ENCODE results near the gene STK32C.

STK32C gene

DNA sequence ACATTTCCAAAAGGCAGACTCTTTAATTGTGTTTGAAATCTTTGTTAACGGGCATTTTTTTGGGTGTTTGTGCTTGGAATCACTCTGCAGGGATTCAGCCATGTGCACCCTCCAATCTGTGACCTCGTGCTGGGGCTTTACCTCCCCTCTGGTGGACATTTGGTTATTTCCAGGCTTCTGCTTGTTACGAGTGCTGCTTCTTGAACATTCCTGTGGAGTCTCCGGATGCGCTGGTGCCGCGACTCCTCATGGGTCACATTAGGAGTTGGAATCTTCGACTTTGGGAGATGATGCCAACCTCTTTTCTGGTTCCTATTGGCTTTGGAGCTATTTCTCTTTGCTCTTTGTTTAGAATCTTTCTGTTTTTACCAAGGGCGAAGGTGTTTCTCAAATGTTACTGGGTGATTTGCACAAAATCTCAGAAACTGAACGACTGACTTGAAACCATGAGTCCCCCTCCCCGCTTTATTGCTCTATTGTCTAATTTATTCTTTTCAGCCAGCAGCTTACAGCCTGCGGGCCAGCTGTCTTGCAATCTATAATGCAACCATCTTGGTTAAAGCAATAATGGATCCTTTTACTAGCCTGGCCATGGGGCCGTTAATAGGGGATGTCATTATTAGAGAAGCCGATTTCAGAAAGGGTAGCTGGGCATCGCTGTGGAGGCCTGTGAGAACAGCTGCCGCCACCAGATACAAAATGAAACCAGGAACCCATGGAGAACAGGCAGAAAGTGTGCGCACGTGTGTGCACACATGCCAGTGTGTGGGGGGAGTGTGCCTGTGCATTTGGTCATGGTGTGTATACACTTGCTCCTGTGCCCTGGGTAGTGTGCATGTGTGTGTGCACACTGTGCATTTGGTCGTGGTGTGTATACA lies 130.9 kb downstream of the STK32C start:
- no peak overlapping the region for H3K27ac ChIP-seq
- no peak for DNase-seq (ENCODE audit: low read depth, low spot score)

DNA sequence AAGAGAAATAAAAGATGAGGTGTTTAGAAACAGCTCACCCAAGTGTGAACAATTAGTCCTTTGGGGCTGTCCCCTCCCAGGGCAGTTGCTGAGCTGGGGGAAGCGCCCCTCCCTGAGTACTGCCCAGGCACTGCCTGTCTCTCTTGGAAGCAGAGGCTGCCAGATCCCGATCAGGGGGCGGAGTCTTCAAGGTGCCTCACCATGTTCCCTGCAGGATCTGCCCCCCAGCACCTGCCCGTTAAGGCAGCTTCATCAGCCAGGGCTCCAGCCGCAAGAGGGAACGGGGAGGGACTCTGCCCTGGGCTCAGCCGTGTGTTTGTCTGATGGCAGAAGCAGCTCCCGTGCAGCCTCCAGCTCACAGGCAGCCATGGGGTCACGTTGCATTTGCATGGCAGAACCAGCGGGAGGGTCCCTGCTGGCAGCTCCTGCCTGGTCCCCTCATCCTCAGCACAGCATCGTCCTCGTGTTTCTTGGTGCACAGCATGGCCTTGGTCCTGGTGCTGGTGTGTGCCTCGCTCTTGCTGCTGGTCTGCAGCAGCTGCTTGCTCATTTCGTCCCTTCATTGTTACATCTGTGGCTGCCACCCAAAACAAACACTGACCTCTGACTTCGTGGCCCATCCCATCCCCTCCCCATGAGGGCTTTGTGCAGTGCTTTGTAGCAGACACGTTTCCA lies 131.7 kb downstream of the STK32C start:
- DNase-seq (ENCODE audit: low read depth, low spot score): no peak

DNA sequence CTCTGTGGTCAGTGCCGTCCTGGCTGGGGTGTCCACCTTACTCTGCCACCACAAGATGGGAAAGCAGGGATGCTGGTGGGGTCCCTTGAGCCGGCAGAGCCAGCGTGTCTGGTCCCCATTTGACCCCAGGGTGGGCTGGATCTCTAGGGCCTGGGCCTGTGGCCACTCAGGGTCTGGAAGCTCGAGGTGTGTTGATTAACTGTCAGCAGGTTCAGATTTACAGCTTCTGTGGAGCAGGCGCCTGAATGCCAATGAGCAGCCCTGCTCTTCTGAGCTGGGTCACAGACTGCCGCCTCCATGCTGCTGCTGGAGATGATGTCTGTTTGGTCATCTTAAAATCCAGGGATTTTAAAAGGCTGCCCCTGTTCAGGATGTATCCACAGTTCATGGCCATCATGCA lies 132.3 kb downstream of the STK32C start:
- H3K27ac ChIP-seq: no peak overlapping the region
- no peak for DNase-seq (ENCODE audit: low read depth, low spot score)

More for the DNA sequence above, 131.7 kb downstream of the STK32C start:
- H3K27ac ChIP-seq: no peak overlapping the region

DNA sequence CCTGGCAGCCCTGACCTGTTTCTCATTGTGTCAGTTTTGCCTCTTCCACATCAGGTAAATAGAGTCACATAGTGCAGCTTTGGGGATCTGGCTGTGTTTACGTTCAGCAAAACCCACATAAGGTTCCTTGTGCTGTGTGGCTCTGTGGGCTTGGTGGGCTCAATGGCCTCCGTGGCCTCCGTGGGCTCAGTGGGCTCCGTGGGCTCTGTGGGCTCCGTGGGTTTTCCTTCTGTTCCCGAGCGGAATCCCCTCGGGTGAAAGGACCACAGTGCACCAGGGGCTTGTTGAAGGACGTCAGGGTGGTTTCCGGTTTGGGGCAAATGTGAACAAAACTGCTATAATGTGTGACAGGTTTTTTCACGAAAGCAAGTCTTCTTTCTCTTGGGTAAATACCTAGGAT lies 133.5 kb downstream of the STK32C start:
- H3K27ac ChIP-seq: no peak overlapping the region
- no peak for DNase-seq (ENCODE audit: low read depth, low spot score)

DNA sequence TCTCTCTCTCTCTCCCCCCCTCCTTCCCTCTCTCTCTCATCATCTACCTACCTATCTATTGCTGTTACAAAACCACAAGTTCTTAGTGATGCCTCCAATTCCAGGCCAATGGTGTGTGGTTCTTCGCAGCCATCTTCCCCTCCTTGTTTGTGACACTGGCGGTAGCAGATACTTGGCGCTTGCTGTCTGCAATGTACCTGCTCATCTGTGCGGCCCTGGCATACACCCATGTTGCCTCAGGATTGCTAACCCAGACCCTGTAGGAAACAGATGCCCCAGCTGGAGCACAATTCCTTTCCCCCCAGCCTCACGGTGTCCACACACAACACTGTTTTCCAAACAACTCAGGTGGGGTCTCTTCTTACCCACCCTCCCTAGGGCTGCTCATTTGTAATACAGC lies 134.6 kb downstream of the STK32C start:
- H3K27ac ChIP-seq: no peak overlapping the region
- no peak for DNase-seq (ENCODE audit: low read depth, low spot score)

DNA sequence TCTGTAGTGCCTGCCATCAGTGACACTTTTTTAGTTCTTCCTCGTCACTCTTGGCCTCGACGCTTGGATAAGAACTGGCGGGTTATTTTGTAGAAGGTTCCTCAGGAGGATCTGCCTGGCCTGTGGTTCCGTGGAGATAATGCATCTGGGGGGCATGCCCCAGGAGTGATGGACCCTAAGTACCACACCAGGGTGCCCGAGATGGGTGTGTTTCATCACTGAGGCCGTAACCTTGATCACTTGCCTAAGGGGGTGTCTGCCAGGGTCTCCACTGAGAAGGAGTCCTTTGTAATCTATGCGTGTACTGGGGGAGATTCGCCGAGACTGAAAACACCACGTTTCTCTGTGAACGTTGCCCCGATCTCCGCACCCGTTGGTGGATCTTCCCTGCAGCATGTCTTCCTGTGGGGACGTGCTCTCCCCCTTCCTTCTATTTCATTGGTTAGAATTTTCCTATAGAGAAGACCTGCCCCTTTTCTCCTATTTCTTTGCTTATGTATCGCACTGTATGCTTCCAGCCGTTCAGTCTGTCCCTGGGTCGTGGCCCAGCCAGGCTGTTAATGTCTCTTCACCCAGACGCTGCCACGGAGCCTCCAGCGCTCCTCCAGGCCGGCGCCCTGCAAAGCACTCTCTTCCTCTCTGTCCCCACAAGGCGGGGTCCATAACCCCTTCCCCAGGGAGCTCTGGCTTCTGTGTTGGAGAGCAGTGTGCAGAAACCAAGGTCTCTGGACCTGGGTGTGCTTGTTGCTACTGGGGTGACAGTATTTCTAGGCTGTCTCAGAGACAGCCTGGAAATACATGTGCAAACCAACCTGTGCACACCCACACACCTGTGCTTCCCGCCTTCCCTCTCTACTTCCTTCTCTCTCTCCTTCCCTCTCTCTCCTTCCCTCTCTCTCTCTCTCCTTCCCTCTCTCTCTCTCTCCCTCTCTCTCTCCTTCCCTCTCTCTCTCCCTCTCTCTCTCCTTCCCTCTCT lies 135.4 kb downstream of the STK32C start:
- no peak for DNase-seq (ENCODE audit: low read depth, low spot score)

DNA sequence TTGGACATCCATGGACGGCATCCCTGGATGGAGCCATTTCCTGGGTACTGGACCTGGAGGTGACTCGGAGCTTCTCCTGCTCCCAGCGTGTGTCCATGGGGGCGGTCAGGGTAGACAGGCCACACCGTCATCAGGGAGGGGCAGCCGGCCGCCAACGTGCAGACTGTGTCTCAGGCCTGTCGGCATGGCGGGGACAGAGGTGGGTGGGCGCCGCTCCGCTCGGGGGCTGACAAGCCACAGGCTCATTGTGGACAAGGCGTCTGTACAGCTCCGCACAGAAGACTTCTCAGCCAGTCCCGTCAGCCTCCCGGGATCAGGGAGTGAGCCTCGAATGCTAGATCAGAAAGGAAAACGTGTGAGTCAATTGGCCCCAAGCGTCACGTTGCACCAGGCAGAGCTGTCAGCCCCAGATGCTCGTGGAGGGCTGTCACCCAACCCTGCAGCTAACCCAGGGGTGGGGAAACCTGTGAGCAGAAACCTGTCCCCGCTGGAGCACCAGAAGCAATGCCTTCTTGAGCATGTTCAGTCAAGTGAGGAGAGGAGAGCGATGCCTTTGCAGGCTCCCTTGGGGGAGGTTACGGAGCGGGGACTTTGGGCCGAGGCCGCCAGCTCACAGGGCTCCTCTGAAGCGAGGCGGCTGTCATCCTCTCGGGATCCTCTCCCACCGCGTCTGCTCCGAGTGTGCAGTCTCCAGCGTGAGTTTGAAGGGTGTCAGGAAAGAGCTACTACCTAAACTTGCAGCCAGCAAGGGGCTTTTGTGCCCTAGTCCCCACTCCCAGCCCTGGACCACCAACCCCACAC lies 137.0 kb downstream of the STK32C start:
- H3K27ac ChIP-seq: no peak overlapping the region
- no peak for DNase-seq (ENCODE audit: low read depth, low spot score)

More for the DNA sequence above, 135.4 kb downstream of the STK32C start:
- H3K27ac ChIP-seq: no peak overlapping the region

DNA sequence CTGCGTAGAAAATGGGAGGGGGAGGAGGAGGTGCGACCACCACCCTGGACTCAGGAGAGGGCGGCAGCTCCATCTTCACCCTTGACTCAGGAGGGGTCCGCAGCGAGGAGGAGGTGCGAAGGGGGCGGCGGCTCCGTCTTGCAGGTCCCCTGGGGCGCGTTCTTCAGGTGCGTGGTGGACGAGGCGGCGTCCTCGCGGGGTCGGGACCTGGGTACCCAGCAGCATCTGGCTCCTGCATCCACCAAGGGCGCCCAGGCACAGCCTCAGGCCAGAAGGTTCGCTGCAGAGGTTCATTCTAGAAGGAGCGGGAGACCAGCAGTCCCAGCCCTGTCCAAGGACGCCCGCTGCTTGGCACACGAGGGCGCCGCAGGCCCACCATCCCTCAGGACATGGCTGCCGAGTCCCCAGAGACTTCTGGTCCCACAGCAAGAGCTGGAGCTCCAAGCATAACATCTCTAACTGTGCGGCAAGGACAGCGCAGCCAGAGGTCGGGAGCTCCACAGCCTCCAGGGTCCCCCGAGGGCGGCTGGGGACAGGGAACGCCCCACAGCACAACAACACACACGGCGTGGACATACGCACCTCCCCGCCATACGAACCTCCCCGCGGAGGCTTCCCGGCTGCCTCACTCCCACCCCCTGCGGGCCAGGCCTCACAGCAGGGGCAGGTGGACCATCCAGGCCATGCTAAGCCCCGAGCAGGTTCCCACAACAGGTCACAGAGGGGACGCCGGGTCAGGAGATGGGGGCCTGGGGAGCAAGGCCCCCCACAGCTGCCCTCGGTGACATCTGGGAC lies 137.8 kb downstream of the STK32C start:
- DNase-seq (ENCODE audit: low read depth, low spot score): no peak
- no peak overlapping the region for H3K27ac ChIP-seq

DNA sequence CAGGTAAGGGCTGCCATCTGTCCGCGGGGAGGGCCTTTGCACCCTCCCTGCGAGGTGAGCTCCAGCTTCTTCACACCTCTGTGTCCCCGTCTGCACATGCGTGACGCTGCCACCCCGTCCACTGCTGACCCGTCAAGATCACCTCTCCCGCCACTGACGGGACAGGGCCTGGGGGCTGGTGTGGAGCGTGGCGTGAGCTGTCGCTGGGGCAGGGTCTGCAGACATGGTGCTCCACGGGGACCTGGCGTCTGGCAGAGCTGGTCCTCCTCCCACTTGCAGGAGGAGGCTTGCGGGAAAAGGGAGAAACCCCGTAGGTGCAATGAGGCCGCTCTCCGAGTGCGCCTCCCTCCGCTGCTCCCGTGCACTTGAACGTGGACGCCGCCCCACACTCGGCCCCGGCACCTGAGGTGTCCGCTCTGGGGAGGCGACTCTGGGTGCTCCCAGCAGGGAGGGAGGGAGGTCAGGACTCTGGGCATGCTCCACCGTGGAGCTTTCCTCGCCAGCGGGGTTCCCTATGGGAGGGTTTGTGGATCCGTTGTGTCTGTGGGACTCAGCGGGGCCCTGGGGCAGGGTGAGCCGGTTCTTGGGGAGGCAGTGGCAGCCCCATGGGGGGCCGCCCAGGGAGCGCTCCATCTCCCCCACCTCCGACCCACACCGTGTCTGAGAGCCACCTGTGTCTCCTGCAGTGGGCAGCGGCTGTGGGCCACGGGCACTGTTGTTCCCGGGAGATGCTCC lies 138.6 kb downstream of the STK32C start:
- H3K27ac ChIP-seq: no peak overlapping the region
- DNase-seq (ENCODE audit: low read depth, low spot score): no peak

DNA sequence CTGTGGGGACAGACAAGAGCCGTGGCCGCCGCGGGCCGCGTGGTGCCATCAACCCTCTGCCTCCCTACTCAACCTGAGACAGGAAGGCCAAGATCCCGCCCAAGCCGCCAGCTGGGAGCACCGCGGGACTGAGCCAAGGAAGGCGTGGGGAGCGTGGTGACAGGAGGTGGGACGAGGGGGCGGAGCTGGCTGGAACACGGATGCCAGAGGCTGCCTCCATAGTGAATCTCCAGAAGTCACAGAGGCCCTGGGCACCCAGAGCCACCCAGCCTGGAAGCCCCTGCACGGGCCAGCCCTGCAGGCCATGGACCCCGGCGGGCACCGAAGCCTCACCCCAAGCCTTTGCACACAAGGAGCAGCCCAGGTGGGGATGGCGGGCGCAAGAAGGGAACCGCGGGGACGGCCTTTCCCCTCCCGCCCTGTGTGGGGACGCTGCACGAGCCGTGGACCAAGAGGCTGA lies 139.1 kb downstream of the STK32C start:
- H3K27ac ChIP-seq: no peak overlapping the region
- DNase-seq (ENCODE audit: low read depth, low spot score): no peak

DNA sequence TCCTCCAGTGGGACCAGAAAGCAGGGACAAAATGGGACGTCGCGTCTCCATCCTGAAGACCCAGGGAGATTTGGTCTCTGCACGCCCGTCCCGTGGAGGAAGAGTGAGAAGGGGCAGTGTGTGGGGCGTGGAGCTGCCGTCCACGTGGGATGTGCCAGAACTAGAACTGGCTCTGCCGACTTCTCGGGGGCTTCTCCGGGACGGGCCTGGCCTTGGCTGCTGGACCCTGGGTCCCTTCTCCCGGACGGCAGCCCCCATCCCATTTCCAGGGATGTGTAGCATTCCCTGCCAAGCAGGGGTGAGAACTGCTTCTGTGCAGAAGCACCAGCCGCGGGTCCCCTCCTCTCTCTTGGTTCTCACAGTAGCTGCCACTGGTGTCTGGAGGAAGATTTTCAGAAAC lies 139.8 kb downstream of the STK32C start:
- DNase-seq (ENCODE audit: low read depth, low spot score): no peak

DNA sequence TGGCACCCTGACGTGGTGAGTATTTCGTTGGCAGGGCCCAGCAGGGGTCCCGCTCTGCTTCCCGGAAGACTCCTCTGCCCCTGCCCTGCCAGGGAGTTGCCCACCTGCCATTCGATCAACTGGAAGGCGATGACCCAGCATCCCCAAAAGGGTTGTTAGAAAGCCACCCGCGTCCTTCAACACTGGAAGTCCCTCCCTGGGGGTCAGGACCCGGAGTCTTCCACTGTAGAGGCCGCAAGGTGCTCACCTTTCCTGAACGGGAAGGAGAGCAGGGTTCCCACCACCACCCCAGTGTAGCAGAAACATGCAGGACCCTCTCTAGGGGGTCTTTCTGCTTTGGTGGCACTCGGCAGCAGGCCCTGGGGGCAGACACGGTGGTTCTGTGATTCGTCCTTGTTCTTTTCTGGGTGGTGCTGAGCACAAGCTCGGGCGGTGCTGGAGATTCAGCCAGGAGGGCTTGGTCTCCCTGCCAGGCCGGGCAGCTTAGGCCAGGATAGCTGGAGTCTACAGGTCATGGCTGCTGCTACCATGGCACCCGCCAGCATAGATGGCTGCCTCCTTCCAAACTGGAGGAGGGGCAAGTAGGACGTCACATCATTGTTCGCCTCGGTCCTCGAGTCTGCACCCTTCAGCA lies 140.6 kb downstream of the STK32C start:
- no peak overlapping the region for H3K27ac ChIP-seq
- no peak for DNase-seq (ENCODE audit: low read depth, low spot score)

More for the DNA sequence above, 139.8 kb downstream of the STK32C start:
- no peak overlapping the region for H3K27ac ChIP-seq

DNA sequence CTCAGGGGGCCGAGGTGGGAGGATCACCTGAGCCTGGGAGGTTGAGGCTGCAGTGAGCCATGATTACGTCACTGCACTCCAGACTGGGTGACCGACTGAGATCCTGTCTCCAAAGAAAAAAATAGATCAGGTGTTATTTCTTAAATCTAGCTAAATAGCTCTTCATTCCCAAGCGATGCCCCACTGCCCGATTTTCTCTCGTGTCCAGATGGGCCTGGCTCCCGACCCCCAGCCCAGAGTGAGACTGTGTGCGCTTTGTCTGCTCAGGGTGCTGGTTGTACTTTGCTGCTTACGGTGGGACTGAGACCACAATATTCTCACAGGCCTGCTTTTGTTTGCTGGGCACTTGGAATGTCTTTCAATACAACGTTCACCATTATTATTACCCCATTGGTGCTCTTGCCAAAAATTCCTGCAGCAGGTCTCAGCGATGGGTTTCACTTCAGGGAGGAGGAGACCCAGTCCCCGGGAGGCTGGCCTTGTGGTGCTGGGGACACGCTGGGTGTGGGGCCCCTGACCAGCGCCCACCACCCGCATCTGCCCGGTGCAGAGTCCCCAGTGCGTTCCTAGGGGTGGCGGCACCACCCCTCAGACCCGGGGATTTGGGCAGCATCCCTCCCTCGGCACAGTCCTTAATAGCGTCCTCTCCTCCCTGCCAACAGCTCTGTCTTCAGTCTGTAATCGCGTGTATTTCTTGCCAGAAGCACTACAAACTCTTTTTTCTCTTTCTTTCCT lies 141.4 kb downstream of the STK32C start:
- DNase-seq (ENCODE audit: low read depth, low spot score): no peak
- no peak overlapping the region for H3K27ac ChIP-seq

DNA sequence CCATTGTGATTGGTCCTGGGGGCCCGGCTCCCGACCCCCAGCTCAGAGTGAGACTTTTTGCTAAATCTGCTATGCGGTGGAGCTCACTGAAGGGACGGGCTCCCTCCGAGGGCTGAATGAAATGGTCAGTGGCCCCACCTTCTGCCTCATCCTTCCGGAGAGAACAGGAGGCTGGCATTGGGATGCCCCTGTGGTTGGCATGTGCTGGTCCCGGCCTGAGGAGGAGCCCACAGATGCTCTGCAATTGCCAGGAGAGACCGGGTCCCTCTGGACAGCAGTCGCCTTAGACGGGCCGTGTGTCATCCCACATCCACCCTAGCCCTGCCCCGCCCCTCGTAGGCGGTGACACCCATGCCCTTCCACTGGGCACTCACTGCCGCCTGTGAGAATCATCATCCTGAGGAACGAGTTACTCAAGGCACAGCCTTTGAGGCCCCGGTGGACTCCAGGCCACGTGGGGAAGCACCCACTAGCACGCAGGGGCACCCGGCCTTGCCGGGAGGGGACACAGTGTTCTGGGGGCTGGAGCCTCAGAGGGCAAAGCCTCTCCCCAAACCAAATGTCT lies 142.3 kb downstream of the STK32C start:
- DNase-seq (ENCODE audit: low read depth, low spot score): no peak

DNA sequence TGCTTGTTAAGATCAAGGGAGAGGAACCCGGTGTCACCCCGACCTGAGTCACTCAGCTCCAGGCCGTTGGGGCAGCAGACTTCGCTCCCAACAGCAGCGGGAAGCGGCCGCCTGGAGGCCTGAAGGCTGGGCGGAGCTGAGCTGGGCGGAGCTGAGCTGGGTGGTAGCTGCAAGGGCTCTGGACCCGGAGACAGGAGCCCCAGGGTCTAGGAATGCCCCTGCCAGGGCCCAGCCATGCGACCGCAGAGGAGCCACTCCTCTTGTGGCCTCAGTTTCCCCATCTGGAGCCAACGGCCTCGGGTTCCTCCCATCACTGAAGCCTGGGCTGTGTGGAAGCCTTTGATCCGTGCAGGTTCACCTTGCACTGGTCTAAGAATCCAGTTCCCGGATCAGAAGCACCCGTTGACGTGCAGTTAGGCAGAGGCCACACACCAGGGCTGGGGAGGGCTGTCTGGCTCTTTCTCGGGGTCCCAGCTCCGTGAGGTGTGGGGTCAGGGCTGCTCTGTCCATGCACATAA lies 142.9 kb downstream of the STK32C start:
- no peak overlapping the region for H3K27ac ChIP-seq
- no peak for DNase-seq (ENCODE audit: low read depth, low spot score)

More for the DNA sequence above, 142.3 kb downstream of the STK32C start:
- H3K27ac ChIP-seq: no peak overlapping the region

DNA sequence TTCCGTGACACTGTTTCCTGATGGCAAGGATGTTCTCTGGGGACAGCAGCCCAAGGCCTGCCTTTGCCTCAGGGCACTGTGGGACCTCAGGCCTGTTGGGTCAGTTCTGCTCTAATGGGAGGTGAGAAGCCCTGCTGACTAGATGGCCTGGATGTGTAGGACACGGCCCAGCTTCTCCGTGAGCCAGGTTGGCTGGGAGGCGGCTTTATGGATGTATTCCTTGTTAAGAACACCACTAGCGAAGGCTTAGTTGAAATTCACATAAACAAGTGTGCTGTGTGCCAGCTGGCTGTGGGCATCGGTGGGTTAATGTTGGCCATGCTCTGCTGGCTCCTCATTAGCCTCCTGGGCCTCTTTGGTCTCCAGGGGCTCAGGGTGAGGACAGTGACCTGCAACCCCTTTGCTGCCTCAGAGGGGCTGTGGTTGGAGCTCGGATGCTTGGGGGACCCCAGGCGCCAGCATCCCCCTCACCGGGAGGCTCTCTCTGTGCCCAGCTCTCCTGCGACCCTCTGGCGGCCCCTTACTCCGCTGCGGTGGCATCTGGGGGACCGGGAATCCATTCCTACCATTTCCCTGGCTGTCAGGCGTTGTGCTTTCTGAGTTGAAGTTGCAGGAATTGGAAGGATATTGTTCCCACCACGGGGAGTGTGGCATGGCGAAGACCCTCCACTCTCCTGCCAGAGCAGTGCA lies 143.8 kb downstream of the STK32C start:
- H3K27ac ChIP-seq: no peak overlapping the region
- no peak for DNase-seq (ENCODE audit: low read depth, low spot score)
